ENCODE data around the gene CGREF1.
A peak's percentile ranks its signal among the peaks of the same experiment; 100 is the strongest.
"Not testable (repeated sequence)": the region's sequence is repeated elsewhere in the genome, so short reads cannot be mapped to it uniquely, and the experiment has no call there.

Gene CGREF1

DNA sequence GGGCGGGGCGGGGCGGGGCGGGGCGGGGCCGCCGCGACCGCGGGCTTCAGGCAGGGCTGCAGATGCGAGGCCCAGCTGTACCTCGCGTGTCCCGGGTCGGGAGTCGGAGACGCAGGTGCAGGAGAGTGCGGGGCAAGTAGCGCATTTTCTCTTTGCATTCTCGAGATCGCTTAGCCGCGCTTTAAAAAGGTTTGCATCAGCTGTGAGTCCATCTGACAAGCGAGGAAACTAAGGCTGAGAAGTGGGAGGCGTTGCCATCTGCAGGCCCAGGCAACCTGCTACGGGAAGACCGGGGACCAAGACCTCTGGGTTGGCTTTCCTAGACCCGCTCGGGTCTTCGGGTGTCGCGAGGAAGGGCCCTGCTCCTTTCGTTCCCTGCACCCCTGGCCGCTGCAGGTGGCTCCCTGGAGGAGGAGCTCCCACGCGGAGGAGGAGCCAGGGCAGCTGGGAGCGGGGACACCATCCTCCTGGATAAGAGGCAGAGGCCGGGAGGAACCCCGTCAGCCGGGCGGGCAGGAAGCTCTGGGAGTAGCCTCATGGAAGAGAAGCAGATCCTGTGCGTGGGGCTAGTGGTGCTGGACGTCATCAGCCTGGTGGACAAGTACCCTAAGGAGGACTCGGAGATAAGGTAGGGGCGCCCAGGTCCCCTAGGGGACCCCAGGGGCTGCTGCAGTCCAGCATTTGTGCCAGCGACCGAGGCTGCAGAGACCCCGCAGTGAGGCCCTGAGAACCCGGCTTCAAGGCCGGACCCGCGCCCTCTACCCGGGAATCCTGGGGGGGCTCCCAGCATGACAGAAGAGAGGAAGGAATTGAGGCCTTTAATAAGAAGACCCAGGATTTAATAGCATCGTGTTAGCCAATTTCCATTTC is 32.0 kb downstream of the CGREF1 start, which contains the start of gene KHK:
Gene KHK, plus strand, starts transcription at position 49 of the 870 bp plus-strand sequence. Its CDS starts 488 bp downstream, at position 537.
- no peak for DNase-seq

DNA sequence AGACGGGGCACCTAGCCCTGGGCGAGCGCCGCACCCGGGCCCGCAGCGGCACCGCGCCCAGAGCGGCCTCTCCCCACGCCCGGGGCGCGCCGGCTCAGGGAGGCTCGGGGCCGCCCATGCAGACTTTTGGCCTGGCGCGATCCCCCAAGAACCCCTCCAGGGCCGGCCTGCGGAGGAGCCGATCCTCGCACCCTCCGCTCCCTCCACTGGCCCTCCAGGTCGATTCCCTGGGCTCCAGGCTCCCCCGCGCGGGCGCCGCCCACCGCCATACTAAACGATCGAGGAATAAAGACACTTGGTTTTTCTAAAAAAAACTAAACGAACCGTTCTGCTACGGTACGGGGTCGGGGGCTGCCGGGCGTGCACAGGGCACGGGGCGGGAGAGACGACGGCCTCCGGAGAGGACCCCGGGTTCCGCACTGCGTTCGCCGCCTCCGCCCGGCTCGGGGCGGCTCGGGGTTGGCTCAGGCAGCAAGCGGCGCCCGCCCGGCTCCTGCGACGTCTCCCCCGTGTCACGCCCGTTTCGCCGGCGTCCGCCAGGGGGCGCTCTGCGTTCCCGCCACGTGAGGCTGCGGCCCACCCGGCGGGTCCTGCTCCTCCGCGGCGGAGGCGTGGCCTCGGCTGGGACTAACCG is 32.7 kb downstream of the CGREF1 start:
- peak; percentile 99 to 100 for DNase-seq

DNA sequence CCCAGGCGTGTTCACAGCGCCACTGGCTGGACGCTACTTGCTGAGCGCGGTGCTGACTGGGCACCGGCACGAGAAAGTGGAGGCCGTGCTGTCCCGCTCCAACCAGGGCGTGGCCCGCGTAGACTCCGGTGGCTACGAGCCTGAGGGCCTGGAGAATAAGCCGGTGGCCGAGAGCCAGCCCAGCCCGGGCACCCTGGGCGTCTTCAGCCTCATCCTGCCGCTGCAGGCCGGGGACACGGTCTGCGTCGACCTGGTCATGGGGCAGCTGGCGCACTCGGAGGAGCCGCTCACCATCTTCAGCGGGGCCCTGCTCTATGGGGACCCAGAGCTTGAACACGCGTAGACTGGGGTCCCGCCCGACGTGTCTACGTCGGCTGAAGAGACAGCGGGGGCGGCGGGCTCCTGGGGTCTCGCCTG is 33.2 kb downstream of the CGREF1 start:
- peak; percentile 28 to 31 for DNase-seq

DNA sequence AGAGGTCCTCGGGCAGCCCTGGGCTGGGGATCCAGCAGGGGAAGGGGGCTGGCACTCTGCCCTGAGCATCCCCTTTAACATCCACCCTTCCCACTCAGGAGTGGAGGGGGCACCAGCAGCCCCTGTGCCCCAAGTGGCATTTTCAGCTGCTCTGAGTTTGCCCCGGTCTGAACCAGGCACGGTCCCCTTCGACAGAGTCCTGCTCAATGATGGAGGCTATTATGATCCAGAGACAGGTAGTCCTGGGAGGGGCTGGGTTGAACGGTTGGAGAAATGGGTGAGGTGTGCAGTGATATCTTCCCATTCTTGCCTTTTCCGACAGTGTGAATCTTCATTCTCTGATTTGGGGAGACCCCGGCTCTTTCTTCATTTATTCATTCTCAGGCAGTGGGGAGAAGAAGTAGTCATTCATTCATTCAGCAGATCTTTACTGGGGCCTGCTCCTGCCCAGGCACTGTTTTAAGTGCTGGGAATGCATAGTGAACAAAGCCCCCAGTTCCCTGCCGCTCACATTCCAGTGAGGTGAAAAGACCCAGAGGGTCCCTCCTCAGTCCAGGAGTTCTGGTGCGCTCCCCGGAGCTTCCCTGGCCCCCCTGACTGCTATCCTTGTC is 33.8 kb downstream of the CGREF1 start:
- DNase-seq: no peak

DNA sequence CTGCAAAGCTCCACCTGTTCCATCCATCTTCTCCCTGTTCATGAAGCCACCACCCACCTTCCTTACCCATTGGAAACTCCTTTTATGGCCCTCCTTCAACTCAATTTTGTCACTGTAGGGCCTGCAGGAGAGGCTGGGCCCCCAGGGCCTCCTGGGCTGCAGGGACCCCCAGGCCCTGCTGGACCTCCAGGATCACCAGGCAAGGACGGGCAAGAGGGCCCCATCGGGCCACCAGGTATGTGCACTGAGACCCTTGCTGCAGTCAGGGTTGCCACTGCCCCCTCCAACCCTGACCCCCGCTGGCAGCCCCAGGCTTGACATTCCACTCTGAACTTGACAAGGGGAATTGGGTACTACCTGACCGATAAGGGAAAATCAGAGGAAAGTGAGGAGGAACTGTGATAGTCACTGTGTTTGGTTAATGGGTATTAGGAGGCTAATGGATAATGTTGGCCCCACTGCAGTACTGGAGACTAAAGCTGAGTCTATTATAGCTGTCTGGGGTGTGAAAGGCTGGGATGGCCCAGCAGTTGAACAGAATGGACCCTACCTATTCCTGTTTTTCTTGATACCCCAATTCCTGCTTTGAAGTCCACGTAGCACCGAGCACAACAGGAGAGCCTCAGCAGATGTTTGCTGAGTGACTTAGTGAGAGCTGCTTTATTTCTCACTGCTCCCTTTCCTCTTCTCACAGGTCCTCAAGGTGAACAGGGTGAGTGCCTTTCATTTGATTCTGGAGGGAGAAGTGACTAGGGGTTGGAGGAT is 34.4 kb downstream of the CGREF1 start:
- no peak for DNase-seq

DNA sequence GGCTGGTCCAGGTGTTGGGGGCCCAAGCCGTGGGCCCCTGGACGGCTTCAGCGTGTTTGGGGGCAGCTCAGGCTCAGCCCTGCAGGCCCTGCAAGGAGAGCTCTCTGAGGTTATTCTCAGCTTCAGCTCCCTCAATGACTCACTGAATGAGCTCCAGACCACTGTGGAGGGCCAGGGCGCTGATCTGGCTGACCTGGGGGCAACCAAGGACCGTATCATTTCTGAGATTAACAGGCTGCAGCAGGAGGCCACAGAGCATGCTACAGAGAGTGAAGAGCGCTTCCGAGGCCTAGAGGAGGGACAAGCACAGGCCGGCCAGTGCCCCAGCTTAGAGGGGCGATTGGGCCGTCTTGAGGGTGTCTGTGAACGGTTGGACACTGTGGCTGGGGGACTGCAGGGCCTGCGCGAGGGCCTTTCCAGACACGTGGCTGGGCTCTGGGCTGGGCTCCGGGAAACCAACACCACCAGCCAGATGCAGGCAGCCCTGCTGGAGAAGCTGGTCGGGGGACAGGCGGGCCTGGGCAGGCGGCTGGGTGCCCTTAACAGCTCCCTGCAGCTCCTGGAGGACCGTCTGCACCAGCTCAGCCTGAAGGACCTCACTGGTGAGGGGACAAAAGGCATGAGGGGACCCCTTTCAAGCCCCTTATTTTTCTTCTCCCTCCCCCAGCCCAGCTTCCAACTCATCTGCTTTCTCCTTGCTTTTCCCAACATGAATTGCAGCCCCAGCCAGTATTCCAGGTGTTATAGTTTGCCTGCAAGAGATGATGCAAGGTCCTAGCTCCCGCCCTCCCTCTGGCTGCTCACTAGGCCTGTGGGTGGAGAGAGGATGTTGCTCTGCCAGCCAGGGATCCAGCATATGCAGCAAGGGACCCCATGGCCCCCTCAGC is 35.3 kb downstream of the CGREF1 start:
- no peak for DNase-seq

DNA sequence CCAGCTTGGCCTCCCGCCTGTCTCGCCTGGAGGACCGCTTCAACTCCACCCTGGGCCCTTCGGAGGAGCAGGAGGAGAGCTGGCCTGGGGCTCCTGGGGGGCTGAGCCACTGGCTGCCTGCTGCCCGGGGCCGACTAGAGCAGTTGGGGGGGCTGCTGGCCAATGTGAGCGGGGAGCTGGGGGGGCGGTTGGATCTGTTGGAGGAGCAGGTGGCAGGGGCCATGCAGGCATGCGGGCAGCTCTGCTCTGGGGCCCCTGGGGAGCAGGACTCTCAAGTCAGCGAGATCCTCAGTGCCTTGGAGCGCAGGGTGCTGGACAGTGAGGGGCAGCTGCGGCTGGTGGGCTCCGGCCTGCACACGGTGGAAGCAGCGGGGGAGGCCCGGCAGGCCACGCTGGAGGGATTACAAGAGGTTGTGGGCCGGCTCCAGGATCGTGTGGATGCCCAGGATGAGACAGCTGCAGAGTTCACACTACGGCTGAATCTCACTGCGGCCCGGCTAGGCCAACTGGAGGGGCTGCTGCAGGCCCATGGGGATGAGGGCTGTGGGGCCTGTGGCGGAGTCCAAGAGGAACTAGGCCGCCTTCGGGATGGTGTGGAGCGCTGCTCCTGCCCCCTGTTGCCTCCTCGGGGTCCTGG is 36.0 kb downstream of the CGREF1 start:
- DNase-seq: no peak

DNA sequence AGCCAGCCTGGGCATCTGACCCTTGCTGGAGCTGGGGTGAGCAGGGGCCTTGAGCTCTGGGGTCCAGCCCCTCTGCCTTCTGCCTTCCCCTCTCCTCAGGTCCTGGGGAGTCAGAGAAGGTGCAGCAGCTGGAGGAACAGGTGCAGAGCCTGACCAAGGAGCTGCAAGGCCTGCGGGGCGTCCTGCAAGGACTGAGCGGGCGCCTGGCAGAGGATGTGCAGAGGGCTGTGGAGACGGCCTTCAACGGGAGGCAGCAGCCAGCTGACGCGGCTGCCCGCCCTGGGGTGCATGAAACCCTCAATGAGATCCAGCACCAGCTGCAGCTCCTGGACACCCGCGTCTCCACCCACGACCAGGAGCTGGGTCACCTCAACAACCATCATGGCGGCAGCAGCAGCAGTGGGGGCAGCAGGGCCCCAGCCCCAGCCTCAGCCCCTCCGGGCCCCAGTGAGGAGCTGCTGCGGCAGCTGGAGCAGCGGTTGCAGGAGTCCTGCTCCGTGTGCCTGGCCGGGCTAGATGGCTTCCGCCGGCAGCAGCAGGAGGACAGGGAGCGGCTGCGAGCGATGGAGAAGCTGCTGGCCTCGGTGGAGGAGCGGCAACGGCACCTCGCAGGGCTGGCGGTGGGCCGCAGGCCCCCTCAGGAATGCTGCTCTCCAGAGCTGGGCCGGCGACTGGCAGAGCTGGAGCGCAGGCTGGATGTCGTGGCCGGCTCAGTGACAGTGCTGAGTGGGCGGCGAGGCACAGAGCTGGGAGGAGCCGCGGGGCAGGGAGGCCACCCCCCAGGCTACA is 36.8 kb downstream of the CGREF1 start:
- no peak for DNase-seq

DNA sequence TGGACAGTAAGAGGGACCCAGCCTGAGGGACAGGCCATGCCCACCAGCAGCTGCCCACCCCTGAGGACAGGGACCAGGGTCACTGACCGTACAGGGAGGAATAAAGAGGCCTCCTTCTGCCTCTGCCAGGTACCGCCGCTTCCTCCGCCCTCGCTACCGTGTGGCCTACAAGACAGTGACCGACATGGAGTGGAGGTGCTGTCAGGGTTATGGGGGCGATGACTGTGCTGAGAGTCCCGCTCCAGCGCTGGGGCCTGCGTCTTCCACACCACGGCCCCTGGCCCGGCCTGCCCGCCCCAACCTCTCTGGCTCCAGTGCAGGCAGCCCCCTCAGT is 38.4 kb downstream of the CGREF1 start:
- DNase-seq: no peak

DNA sequence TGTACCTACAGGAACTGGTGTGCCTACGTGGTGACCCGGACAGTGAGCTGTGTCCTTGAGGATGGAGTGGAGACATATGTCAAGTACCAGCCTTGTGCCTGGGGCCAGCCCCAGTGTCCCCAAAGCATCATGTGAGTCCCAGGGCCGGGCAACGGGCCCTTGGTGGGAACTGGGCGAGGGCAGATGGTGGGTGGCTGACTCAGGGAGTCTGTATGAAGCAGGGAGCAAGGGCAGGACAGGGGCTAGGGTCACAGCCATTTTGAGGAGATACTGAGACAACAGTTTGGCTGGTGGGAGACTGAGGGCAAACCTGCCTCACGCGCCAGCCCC is 38.8 kb downstream of the CGREF1 start:
- DNase-seq: no peak

DNA sequence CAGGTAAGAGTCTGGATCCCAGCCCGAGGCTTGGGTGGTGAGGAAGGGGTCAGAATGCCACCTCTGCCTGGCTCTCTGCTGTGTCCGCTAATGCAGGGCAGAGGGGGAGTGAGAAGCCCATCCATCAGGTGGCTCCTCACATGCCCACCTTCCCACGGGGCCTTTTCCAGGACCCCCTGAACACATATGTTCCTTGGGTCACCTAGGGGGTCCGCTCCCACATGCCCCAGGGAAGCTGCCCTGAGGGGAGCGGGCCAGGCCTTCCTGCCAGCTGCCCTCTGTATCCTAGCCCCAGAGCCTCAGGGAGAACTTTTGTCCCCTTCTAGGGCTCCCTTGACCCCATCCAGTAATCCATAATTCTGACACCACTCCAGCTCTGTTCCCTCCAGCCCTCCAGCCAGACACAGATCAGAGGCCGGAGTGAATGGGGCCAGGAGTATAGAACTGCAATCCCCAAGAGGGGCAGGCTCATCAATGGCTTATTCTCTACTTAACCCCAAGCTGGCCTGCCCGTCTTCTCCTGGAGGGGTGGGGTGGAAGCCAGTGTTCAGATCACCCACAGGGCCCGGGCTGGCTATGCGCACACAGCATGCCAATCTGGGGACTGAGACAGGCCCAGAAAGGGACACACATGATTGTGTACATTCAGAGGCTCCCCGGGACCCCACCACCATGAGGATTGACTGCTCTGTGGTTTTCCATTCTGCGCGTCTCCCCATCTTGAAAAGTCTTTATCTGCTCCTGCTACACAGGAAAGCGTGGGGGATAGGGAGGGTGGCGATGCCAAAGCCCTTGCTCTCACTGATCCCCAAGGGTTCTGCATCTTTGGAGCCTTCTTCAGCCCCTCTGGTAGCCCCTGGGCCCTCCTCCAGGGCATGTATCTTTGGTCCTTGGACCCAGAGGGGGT is 39.4 kb downstream of the CGREF1 start:
- DNase-seq: no peak

DNA sequence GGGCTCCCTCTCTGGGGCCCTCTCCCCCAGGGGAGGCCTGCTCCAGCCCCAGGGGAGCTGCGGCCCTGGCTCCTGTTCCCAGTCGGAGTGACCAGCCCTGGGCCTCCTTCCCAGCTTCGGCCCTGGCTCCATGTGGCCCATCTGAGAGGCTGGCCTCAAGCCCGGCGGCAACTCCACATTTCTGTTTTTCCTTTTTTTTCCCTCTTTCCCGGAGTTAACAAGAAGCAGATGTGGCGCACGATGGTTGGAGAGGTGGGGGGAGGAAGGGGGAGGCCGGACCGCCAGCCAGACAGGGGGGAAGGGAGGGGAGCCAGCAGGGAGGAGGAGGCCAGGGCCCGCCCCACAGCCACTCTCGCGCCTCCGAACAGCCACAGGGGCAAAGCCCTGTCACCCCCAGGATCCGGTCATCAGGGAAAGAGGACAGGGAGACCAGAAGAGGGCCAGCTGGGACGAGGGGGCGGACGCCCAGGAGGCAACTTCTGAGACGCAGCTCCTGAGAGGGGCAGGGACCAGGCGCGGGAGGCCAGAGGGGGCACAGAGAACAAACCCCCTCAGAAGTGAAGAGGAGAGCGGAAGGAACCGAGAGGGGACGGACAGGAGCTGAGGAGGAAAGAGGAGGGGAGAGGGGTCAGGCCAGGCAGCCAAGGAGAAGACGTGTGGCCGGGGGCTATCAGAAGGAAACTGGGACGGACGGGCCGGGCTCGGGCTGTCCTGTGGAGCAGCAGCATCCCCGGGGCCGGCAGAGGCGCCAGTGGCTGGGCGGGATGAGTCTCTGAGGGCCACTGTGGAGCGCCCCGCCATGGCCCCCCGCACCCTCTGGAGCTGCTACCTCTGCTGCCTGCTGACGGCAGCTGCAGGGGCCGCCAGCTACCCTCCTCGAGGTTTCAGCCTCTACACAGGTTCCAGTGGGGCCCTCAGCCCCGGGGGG is 40.4 kb downstream of the CGREF1 start, which contains the start of gene EMILIN1:
Gene EMILIN1, plus strand, starts transcription at position 349 of the 928 bp plus-strand sequence. Its CDS starts 451 bp downstream, at position 800.
- DNase-seq: no peak

DNA sequence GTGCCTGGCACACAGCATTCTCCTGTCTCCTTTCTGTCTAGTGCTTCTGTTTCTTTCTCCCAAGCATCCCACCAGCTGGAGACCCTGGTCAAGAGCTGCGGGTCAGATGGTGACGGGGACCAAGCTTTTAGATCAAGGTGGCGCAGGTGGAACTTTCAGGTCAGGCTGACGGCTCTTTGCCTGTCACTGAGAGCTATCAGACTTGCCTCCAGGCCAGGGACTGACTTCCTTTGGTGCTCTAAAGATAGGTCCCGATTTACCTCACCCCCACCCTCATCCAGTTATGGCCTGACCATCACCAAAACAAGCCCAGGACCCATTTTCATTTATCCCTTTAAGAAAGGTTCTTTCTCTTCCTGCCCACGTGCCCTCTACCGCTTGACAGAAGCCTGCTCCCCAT is 41.7 kb downstream of the CGREF1 start:
- DNase-seq: no peak

DNA sequence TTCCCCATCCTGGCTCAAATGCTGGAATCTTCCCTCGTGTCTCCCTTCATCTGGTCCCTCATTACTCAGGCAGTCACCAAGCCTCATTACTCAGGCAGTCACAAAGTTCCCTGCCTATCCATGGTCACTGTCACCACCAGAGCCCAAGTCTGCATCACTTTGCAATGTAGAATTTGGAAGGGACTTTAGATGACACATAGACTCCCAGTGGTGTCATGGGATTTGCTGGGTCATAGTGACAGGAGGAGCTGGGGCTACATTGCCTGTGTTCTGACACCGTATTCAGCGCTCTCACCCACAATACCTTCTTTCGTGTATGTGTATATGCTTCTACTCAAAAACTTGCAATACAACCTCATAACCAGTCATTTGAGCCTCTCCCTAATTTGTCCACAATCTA is 42.6 kb downstream of the CGREF1 start:
- DNase-seq: no peak

DNA sequence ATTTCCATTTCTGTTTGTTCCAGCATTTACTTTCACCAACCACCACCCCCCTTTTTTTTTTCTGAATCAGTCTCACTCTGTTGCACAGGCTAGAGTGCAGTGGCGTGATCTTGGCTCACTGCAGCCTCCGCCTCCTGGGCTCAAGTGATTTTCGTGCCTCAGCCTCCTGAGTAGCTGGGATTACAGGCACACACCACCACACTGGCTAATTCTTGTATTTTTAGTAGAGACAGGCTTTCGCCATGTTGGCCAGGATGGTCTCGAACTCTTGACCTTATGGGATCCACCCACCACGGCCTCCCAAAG is 43.4 kb downstream of the CGREF1 start:
- DNase-seq: not testable (repeated sequence)

DNA sequence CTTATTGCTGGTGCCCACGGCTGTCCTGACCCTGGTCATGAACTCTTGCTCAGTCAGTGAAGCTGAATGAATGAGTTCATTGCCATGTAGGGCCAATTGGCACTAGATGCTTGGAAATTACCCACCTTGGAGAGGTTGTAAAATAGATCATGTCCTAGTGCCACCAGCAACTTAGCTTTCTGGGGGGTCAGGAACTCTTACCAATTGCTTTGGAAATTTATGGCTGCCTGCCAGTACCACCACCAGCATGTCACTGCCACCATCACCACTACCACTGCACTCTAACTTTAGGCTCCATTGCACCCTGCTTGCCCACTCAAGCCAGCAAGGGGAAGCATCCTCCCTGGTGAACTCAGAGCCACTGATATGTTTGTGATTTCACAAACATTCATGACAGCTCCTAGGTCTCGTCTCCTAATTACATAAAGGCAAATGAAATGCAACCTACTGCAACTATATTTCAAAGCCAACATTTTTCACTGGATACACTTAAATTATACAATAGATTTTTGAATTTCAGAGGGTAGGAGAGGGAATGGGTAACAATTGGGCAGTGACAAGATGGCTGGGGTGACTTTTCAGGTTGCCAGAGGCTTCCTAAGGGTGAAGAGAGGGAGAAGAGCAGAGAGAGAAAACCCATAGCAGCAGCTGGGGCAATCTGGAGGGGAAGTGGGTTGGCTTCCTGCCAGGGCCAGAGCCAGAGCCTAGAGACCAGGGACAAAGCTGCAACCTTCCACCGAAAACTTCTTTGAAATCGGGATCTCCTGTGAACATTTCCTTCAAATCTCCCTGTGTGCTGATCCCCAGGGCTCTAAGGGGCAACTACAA is 44.0 kb downstream of the CGREF1 start:
- peak in 1 of 2 donors; percentile 31 for DNase-seq

DNA sequence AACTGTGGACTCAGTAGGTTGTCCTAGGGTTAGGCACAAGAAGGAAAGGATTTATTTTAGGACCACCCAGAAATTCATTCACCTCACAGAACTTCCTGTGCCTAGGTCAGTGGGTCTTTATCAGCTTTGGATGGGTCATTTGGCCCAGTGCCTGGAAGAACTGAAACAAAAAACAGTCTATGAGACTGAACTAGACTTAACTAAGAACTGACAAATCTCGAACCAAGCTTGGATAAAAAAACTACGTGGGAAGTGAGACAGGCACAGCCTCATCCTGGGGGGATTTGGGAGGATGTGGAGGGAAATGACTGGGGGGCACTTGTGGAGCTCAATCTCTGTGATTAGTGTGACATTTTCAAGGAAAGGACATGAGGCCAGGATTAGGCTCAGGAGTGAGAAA is 45.1 kb downstream of the CGREF1 start:
- no peak for DNase-seq

DNA sequence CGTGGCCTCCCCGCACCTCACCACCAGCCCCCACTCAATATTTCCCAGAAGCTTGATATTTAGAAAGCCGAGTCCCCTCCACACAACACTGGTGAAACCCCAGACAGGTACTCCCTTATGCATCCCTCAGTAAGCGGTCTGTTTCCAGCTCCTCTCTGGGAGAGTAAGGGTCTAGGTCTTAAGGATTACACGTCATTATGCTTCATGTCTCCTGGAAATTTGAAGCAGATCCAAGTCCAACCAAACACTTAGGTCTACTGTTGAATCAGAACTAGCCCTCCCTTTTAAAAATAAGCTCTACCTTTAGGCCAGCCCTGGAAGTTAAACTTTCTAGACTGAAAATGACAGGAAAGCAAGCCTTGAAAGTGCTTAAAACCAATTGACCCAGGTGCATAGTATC is 46.0 kb downstream of the CGREF1 start:
- no peak for DNase-seq
